Stimulated activated CD8-positive, alpha-beta memory T cell treated with anti-CD3 and anti-CD28 coated beads, Interleukin-7, amount 100 ng/mL, for 24 hours (primary cell): ENCODE results near the gene PRKAR2B.

Experiments
- DNase-seq: peaks from one replicate; pipeline ENCODE4 v3.0.0-alpha.2; 2020; ENCODE audit warnings: low read depth

PRKAR2B gene

DNA sequence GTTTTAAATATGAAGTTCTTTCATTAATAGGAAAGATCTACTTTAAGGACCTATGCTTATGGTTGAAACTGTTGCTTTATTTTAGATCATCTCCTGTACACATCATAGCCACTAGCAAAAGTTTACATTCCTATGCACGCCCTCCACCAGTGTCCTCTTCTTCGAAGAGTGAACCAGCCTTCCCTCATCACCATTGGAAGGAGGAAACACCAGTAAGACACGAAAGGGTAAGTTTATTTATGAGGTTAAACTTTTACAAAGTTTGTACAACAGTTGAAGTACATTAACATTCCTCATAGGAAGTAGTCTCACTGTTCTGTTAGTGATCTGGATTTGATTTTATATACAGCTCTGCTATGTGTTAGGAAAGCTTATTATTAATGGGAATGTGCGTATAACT lies 141.2 kb downstream of the PRKAR2B start:
- no peak for DNase-seq

DNA sequence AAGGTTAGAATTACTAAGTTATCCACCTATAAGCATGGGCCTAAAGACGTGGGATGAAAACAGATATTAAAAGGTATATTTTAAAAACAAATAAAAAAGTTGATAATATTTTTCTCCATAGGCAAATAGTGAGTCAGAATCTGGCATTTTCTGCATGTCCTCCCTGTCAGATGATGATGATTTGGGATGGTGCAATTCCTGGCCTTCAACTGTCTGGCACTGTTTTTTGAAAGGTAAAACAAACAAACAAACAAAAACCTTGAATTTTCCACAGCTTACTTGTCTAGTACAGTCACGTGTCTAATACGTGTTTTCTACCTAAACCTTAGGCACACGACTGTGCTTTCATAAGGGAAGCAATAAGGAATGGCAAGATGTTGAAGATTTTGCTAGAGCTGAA lies 141.7 kb downstream of the PRKAR2B start:
- no peak for DNase-seq

DNA sequence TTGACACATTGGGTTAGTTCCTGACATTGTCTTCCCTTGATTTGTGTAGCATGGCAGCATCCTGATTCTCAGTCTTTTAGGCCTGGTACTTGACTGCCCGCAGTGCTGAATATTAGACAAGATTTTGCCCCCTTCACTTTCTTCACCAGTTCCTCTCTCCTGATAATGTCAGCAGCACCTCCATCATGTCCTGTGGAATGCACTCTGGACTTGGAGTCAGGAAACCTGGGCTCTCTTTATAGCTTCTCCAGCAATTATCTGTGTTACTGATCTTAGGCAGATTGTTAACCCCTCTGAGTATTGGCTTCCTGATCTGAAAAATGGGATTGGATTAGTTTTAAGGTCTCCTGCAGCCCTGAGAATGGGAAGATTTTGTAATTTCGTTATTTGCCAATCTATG lies 143.3 kb downstream of the PRKAR2B start:
- no peak for DNase-seq

DNA sequence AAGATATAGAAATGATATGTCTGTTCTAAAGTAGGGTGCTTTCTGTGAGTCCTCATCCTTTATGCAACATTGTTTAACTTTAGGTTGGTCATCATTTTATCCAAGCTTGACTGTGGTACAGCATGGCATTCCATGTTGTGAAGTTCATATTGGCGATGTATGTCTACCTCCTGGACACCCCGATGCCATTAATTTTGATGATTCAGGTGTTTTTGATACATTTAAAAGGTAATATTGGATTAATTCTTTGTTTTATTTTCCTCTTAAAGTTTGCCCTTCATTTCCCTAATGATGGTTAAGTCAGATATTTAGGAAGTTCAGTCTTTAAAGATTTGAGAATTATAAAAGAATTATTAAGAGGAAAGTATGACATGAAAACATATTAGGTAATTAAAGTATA lies 145.6 kb downstream of the PRKAR2B start:
- no peak for DNase-seq

DNA sequence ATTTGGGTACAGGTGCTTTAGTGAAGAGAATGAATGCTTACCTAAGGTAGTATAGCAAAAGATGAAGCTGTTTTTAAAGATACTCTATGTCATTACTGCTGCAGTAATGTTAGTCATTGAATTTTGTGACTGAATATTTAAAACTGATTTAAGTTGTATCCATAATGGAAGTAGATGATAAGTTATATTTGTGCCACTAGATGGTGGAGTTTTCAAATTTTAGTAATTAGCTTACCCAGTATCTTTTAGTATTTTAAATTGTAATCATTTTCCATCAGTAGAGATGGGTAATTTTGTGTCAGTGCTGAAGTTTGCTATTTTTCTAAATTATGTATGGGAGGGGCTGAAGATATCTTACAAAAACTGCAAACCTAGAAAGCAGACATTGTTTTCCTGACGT lies 149.5 kb downstream of the PRKAR2B start:
- no peak for DNase-seq

DNA sequence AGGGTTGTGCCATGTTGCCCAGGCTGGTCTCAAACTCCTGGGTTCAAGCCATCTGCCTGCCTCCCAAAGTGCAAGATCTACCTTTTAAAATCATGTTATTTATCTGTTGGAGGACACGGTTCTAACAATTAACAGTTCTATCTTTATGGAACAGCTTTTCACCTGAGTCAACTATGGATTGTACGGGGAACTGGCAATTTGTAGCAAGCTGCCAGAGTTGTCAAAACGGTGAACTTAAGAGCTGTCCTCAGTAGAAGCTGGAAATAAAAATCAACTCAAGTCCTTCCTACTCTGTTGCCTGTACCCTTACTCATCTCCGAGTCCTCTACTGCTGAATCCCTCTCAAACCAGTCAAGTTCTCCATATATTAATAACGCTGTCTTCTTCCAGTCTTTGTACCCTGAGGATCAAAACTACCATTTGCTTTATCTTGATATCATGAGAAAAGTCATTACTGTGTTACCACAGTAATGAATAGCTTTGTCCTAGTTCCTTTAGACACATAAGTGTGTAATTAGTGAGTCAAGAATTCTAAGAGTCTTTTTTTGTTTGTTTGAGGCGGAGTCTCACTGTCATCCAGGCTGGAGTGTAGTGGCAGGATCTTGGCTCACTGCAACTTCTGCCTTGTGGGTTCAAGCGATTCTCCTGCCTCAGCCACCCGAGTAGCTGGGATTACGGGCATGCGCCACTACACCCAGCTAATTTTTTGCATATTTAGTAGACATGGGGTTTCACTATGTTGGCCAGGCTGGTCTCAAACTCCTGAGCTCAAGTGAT lies 152.5 kb downstream of the PRKAR2B start:
- no peak for DNase-seq

DNA sequence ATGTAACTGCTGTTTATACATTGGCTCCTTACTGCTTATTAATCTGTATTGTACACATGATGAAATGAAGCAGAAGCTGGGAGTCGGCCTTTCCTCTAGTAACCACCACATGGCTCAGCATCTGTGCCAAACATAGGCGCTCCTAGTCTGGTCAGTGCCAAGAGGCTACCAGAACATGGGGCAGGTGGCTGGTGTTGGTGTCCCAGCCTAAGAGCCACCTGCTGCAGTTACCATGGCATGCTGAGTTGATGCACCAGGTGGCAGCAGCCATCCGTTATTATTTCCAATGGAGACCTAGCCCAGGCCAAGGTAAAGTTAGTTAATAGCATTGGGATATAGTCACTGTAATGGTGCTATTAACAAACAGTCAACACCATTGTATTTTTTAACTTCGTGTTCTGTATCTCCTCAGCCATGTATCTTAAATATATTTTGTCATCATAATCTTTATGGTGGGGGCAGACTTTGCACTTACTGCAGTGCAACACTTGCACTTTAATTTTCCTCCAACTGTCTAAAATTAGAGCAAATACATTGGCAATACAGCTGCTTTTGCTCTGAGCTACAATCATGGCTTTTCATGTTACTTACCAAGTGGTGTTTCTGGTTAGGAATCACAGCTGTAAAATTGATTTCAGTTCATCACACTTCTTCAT lies 157.4 kb downstream of the PRKAR2B start:
- peak; percentile 10 for DNase-seq

DNA sequence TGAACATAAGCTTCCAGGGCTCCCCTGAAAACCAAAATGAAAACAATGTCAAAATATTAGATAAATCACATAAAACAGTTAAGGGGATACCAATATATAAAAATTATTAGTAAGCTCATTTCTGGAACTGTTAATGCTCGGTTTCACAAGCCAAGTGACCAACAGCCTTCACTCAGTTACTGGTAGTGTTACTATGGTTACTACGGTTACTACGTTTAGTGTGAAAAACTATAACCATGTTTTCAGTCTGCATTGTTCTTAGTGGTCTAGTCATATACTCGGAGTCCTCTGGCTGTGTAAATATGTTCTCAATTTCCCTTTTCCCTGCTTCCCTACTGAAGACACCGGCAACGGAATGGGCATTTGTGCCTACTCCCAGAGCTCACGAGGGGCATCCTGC lies 159.1 kb downstream of the PRKAR2B start:
- DNase-seq: no peak

DNA sequence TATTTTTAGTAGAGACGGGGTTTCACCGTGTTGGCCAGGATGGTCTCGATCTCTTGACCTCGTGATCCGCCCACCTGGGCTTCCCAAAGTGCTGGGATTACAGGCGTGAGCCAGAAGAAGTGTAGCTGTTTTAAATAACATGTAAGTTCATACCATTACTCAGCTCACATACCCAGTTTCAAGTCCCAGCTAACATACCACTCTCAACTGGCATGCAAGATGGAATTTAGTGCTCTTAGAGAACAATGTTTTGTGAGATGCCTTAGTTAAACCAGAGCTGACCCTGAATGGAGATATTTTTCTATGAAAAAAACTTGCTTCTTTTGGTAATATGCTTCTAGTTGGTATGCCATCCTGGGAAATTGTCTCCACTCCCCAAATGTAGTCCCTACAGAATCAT lies 161.6 kb downstream of the PRKAR2B start:
- DNase-seq: no peak

DNA sequence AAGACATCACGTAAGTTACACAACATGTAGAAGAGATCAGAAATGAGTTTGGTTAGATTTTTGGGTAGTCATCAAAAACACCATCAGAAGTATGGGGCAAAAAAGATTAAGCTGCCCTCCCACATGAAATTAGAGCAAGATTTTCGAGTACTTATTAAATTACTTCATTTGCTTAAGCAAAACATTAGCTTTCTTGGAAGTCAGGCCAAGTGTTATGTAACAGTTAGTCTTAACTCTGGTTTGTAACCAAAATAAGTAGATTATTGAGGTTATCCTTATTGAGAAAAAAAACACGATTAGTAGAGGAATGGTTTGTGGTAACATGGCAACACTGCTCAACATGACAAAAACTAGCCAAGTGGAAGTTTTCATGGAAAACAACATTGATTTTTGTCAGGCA lies 162.2 kb downstream of the PRKAR2B start:
- DNase-seq: no peak

DNA sequence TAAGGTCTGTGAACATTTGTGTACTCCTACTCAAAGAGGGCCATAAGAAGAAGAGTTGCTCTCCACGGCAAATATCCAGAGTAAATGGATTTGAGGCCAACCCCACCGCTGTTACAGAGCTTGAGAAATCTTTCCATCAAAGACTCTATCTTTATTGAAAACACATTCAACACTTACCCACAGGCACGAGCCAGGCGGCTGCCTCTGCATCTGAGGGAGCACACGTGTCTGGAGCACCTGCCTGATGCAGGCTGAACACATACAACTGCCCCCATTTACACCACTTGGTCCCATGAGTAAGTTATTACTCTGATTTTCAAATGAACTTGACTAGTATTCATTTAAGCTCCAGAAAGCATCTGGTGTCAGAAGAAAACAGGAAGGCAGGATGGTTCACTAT lies 163.0 kb downstream of the PRKAR2B start:
- DNase-seq: no peak

DNA sequence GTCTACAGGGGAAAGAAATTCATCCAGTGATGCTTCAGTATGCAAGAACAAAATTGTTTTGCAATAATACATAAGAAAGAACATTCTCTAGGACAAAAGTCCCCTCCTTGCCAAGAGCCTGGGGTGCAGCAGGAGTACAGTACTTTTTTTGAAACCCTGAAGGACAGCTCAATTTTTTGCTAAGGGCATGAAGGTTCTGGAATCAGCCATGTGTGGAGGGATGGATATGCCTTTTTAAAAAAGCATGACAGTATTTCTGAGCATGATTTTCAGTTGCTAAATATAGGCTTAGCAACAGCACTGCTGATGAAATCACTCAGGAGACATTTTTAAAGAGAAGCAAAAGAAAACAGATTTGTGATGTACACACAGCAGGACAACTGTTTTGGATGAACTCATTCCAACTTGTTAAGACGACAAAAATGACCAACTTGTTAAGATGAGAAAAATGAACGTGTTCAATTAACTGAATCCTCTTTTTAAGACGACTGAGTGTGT lies 163.6 kb downstream of the PRKAR2B start:
- DNase-seq: no peak

DNA sequence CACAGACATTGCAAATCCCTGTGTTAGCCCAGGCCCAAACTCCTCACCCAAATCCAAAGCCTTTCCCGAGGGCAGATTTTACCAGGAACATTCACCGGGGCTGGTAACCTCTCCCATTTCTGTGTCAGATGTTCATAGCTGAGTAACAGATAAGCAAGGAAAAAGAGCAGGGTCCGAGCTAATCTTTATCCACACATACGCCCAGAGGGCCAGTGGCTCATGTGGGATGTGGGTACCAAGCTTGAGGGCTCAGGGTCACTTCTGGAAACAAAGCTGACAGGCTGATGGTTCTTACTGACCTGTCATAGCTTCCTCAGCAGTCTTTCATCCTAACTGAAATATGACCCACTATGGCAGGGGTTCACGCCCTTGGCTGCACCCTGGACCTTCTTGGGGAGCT lies 164.1 kb downstream of the PRKAR2B start:
- DNase-seq: no peak

DNA sequence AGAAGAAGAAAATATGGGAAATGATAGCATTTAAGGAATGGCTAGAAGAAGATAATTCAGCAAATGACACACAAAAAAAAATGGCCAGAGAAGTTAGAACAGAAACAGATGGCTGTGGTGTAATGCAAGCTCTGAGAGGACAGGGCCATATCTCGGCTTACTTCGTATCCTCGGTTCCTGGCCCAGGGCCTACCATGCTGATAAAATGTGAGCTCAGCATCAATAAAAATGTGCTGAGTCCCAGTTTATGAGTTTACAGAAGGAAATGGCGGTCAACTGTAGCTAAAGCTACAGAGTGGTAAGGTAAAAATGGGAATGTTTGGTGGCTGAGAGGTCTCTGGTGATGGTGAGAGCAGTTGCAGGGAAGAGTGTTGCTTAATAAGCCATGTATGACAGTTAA lies 165.1 kb downstream of the PRKAR2B start:
- no peak for DNase-seq

DNA sequence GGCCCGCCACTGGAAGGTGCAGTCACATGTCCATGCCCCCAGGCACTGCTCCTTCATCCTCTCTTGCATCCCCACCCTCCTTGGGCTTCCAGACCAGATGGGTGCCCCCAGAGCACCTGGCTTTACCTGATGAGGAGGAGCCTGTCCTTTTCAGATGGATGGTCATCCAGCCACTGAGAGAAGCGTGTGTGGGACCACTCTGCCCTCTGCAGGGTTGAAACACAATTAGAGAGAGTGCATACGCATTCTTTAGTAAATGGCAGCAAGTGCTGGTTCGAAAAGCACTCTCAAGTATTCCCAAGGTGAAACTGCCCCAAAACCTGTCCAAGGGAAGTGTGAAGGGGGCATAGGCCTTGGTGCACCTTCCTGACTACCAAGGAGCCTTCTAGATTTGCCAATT lies 165.9 kb downstream of the PRKAR2B start:
- no peak for DNase-seq
